Stomach (tissue), 9 donors: Measurements from ENCODE around the gene UGT1A5. TPM values are rescaled to one million over a fixed set of nuclear protein-coding genes. Genes with fewer than 3 reads are reported as not detected.

Experiments used
- DNase-seq, 2 donors: peaks; one replicate each; pipeline versions ENCODE4 v3.0.0 to v3.0.0-alpha.2; 2013 to 2019
- H3K27ac ChIP-seq, 5 donors: fragments of 200-600 bp in 4 of 5; sonication (generic) in 4 of 5; one replicate each; pipeline ENCODE4 v1.5.1; 2013 to 2019; ENCODE audit warnings: mild to moderate bottlenecking in 1 of 5, moderate library complexity in 1 of 5
- H3K27me3 ChIP-seq, 3 donors: fragments of 200-600 bp; sonication (generic); one replicate each; pipeline ENCODE4 v1.5.1; 2017 to 2019; ENCODE audit warnings: mixed run types in 1 of 3
- H3K36me3 ChIP-seq, 4 donors: fragments of 200-600 bp; sonication (generic); 1 replicate in 3 of 4; 2 replicates in 1 of 4; pipeline ENCODE4 v1.5.1; 2016 to 2019
- H3K4me1 ChIP-seq, 4 donors: fragments of 200-600 bp; sonication (generic); one replicate each; pipeline ENCODE4 v1.5.1; 2016 to 2019
- H3K4me3 ChIP-seq, 4 donors: fragments of 200-600 bp; sonication (generic) in 3 of 4; one replicate each; pipeline ENCODE4 v1.5.1; 2016 to 2019; ENCODE audit warnings: mild to moderate bottlenecking in 1 of 4
- H3K9me3 ChIP-seq, 4 donors: fragments of 200-600 bp; sonication (generic); one replicate each; pipeline ENCODE4 v1.5.1; 2016 to 2019
- EP300 ChIP-seq: sonication (generic); formaldehyde crosslinking; IDR thresholded peaks from one replicate; pipeline ENCODE4 v1.6.1; 2017; ENCODE audit warnings: antibody characterized with exemption
- POLR2A ChIP-seq, 4 donors: fragments of 450-650 bp; IDR thresholded peaks; one replicate each; pipeline ENCODE4 v1.6.1; 2016; ENCODE audit warnings: antibody characterized with exemption in 4 of 4, control low read depth in 2 of 4, mild to moderate bottlenecking in 1 of 4, moderate library complexity in 1 of 4
- POLR2AphosphoS5 ChIP-seq, 3 donors: sonication (generic); formaldehyde crosslinking; IDR thresholded peaks; one replicate each; pipeline ENCODE4 v1.6.1; 2016; ENCODE audit warnings: antibody characterized with exemption in 3 of 3
- WGBS, 5 donors: extraction: QIAGEN DNeasy Blood & Tissue Kit in 3 of 5; methylation state at CpG; one replicate each; pipeline versions ENCODE4 v1.1.5 to v1.1.7; 2013 to 2018; 5-methylcytosine and 5-hydroxymethylcytosine counted together
- intact Hi-C: fragments of 100-400 bp; cut with DNase I; formaldehyde crosslinking; loops from one replicate; pipeline ENCODE4 v1.15.1; 2023; ENCODE audit warnings: low total_unique reads
- polyA plus RNA-seq, 3 donors: library from polyadenylated mRNA; stranded (reverse); fragments of 200-250 nt; gene quantifications; one replicate each; pipeline ENCODE4 v1.2.3, GENCODE V29; 2013
- total RNA-seq, 5 donors: library from RNA; depleted of rRNA; stranded (reverse); fragments of >200 nt; gene quantifications; one replicate each; pipeline versions ENCODE4 v1.1.0 to v1.2.3, GENCODE V29; 2014 to 2016
- TF ChIP-seq, protein P1 (sequence below), 7 experiments: fragments of 450-650 bp in 4 of 7; fragments of 200-600 bp in 3 of 7; sonication (generic) in 3 of 7; IDR thresholded peaks; one replicate each; pipeline ENCODE4 v1.5.1; 2016 to 2019; ENCODE audit warnings: antibody characterized with exemption in 7 of 7, control low read depth in 2 of 7, mild to moderate bottlenecking in 1 of 7
- donor health status: healthy with polysubstance abuse.
- donor health status: Bipolar disorder and iron deficiency.
- donor health status: healthy.

UGT1A5 gene
- total and polyA plus RNA-seq, 8 donors = 0.37 to 13.0 (median 1.7) TPM; not detected in 5

DNA sequence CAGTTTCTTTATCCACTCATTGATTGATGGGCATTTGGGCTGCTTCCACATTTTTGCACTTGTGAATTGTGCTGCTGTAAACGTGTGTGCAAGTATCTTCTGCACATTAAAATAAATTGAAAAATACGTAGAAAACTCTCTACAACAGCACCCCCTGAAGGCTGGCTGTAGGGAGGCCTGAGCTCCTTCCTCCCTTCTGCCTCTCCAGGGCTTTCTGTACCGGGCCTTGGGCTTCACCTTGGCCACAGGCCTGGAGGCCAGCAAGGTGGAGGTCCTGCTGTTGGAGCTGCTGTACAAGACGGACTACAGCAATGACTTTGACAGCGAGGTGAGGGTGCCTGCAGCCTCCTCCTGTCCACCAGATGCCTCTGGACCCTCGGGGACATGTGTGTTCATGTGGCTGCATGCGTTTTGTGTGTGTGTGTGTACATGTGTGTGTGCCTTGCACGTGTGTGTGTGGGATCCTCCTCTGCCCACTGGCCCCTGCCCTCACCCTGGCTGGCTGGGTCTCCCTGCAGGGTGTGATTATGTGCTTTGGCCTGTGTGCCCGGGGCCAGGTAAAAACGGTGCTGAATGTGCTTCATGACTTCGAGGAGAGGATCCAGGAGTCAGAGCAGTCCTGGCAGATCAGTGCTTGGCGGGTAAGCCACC, 94.6 kb downstream of the UGT1A5 start:
- H3K27ac ChIP-seq = no peak overlapping the region
- no peaks in the 10 kb centered on the region for H3K36me3 ChIP-seq
- WGBS, 5 donors = 68 to 74% (median 73%) methylated on average over 9 to 12 of the region's 12 CpGs
- no peaks in the 10 kb centered on the region for H3K4me1 ChIP-seq
- TF ChIP-seq POLR2AphosphoS5 (IDR thresholded peaks at IDR 0.05) (no peak), POLR2A (IDR thresholded peaks at IDR 0.05) (no peak), EP300 (no peak)
- TF ChIP-seq, protein P1, sequence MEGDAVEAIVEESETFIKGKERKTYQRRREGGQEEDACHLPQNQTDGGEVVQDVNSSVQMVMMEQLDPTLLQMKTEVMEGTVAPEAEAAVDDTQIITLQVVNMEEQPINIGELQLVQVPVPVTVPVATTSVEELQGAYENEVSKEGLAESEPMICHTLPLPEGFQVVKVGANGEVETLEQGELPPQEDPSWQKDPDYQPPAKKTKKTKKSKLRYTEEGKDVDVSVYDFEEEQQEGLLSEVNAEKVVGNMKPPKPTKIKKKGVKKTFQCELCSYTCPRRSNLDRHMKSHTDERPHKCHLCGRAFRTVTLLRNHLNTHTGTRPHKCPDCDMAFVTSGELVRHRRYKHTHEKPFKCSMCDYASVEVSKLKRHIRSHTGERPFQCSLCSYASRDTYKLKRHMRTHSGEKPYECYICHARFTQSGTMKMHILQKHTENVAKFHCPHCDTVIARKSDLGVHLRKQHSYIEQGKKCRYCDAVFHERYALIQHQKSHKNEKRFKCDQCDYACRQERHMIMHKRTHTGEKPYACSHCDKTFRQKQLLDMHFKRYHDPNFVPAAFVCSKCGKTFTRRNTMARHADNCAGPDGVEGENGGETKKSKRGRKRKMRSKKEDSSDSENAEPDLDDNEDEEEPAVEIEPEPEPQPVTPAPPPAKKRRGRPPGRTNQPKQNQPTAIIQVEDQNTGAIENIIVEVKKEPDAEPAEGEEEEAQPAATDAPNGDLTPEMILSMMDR (IDR thresholded peaks at IDR 0.05) = no peak
- no peaks in the 10 kb centered on the region for H3K9me3 ChIP-seq
- H3K27me3 ChIP-seq = peaks cover 0 to 24% (median 5%) of the 10 kb centered on the region in 3 donors
- H3K4me3 ChIP-seq = no peak overlapping the region
- intact Hi-C loops = no loop called here
- peak in 1 of 2 donors; percentile 17 for DNase-seq

DNA sequence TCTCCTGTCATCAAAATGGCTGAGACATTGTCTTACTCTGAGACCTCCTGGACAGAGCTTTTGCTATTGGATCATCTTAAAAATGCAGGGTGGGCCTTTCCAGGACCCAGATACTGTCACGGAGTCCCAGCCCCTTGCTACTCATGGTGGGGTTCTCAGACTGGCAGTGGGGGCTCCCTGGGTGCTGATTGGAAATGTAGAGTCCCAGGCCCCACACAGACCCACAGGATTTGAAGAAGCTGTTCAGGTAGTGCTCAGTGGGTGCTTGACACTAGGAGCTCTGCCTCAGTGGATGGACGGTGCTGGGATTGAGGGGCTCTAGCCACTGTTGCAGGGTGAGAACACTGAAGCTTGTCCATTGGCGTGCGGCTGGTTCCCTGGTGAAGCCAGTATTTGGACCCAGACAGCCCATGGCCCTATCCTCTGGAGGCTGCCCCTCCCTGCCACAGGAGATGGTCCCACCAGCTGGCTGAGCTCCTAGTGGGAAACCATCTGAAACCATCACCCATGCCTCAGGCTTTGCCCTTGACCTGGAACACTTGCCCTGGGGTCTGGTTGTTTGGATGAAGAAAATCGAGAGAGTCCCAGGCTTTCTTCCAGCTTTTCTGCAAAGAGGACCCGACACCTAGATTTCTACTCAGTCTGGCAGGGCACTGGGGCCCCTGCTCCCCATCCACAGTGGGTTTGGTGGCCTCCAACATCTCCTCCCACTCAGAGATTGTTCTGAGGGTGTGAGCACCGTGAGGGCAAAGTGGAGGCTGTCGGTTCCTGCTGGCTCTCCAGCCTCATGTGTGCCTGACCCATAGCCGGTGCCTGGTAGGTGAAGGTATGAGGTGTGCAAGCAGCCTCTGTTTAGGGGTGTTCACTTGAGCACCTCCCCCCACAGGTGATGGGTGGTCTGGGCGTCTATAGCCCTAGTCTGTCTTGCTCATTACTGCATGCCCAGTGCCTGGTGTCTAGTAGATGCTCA, 95.5 kb downstream of the UGT1A5 start:
- Histone ChIP-seq H3K27ac (no peak overlapping the region), H3K9me3 (no peaks in the 10 kb centered on the region), H3K4me1 (no peaks in the 10 kb centered on the region), H3K36me3 (no peaks in the 10 kb centered on the region), H3K27me3 (peaks cover 0 to 24% (median 5%) of the 10 kb centered on the region in 3 donors), H3K4me3 (no peak overlapping the region)
- intact Hi-C loops = no loop called here
- peak in 1 of 2 donors; percentile 15 for DNase-seq
- WGBS, 5 donors = 40 to 78% (median 76%) methylated on average over 2 to 10 of the region's 10 CpGs
- TF ChIP-seq, protein P1 (IDR thresholded peaks at IDR 0.05) = no peak
- TF ChIP-seq POLR2AphosphoS5 (IDR thresholded peaks at IDR 0.05) (no peak), POLR2A (IDR thresholded peaks at IDR 0.05) (no peak), EP300 (no peak)

DNA sequence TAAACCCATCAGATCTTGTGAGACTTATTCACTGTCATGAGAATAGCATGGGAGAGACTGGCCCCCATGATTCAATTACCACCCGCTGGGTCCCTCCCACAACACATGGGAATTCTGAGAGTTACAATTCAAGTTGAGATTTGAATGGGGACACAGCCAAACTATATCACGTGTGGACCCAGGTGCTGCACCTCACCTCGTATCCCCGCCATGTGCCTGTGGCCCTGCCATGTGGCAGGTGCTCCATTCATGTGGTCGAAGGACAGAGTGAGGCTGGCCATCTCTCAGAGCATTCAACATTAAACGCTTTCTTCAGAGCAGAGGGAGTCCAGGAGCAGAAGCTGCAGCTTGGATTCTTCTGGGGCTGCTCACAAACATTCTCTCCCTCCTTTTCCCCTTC, 97.7 kb downstream of the UGT1A5 start:
- no peaks in the 10 kb centered on the region for H3K9me3 ChIP-seq
- intact Hi-C loops = no loop called here
- H3K4me1 ChIP-seq = no peaks in the 10 kb centered on the region
- no peak overlapping the region for H3K4me3 ChIP-seq
- no peaks in the 10 kb centered on the region for H3K36me3 ChIP-seq
- 81 to 95% (median 87%) methylated on average over 2 to 6 of the region's 6 CpGs for WGBS, 5 donors
- peak in 1 of 2 donors; percentile 5 for DNase-seq
- no peak overlapping the region for H3K27ac ChIP-seq
- peaks cover 0 to 15% (median 9%) of the 10 kb centered on the region in 3 donors for H3K27me3 ChIP-seq
- TF ChIP-seq POLR2A (IDR thresholded peaks at IDR 0.05) (no peak), EP300 (no peak), POLR2AphosphoS5 (IDR thresholded peaks at IDR 0.05) (no peak)
- TF ChIP-seq, protein P1 (IDR thresholded peaks at IDR 0.05) = no peak

DNA sequence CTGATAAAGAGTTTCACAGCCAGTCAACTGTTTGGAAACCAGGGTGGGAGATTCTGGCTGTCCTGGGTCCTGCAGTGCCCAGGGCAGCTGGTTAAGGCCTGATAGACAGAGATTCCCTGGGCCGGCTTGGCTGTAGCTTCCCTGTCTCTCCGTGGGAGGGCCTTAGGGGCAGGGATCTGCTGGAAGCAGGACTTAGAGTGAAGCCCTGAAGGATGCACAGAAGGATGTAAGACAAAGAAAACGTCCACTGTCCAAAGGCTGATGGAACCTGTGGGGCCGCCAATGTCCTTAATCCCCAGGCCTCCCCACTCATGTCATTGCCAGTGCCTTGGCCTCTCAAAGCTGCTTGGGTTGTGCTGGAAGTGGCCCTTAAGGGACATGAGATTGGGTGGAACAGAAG, 98.4 kb downstream of the UGT1A5 start:
- TF ChIP-seq POLR2AphosphoS5 (IDR thresholded peaks at IDR 0.05) = no peak
- TF ChIP-seq, protein P1 (IDR thresholded peaks at IDR 0.05) = no peak
- no peak for TF ChIP-seq POLR2A (IDR thresholded peaks at IDR 0.05)
- TF ChIP-seq EP300 = no peak
- Histone ChIP-seq H3K27ac (no peak overlapping the region), H3K4me3 (no peak overlapping the region), H3K9me3 (no peaks in the 10 kb centered on the region), H3K27me3 (peaks cover 0 to 15% (median 9%) of the 10 kb centered on the region in 3 donors), H3K4me1 (no peaks in the 10 kb centered on the region), H3K36me3 (no peaks in the 10 kb centered on the region)
- intact Hi-C loops = no loop called here
- WGBS, 5 donors = 73 to 83% (median 74%) methylated on average over 4 of the region's 4 CpGs
- DNase-seq = peak in 1 of 2 donors; percentile 9
